ENCODE results near the gene NBDY. TPM values are rescaled to one million over a fixed set of nuclear protein-coding genes. Genes with fewer than 3 reads are reported as not detected.

Gene NBDY
- polyA plus RNA-seq, 1 donor: 37.1 TPM

DNA sequence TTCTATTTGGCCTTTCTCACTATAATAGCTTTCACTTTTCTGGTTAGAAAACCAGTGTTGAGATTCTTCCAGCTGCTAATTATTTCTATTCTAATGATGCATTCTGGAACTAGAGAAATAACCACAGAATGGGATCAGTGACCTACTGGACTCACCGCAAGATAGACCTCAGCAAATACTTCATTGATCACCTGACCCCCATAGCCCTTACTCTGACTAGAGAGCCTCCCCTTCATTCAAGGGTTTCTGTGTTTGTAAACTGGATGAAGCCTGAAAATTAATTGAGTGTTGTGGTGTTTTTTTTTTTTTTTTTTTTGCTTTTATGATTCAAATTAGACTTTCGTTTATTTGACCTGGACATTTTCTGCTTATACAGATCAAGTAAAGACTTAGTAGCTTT is 97.0 kb downstream of the NBDY start:
- Histone ChIP-seq H3K27ac (ENCODE audit: low read length) (no peak overlapping the region), H3K27me3 (ENCODE audit: control insufficient read depth, insufficient read depth, low read length) (no peaks in the 10 kb centered on the region), H3K4me1 (ENCODE audit: control insufficient read depth, insufficient read depth, low read length) (no peaks in the 10 kb centered on the region), H3K4me3 (ENCODE audit: low read length) (no peak overlapping the region), H3K9me3 (ENCODE audit: control insufficient read depth, low read depth, low read length) (no peaks in the 10 kb centered on the region), H3K36me3 (ENCODE audit: control insufficient read depth, insufficient read depth, low read length) (no peaks in the 10 kb centered on the region)
- no CpG with 5 or more reads among the region's 2 CpGs for WGBS (ENCODE audit: insufficient coverage, low lambda C conversion rate)
- no peak for DNase-seq

GRCh38 chrX:56833626-56834025 is 104.6 kb downstream of the NBDY start:
- no peak overlapping the region for H3K4me3 ChIP-seq (ENCODE audit: low read length)
- no peak overlapping the region for H3K27ac ChIP-seq (ENCODE audit: low read length)
- no peak for DNase-seq
- H3K4me1 ChIP-seq (ENCODE audit: control insufficient read depth, insufficient read depth, low read length): no peaks in the 10 kb centered on the region
- H3K27me3 ChIP-seq (ENCODE audit: control insufficient read depth, insufficient read depth, low read length): no peaks in the 10 kb centered on the region
- 60% methylated on average over 1 of the region's 2 CpGs for WGBS (ENCODE audit: insufficient coverage, low lambda C conversion rate)
- H3K9me3 ChIP-seq (ENCODE audit: control insufficient read depth, low read depth, low read length): no peaks in the 10 kb centered on the region
- no peaks in the 10 kb centered on the region for H3K36me3 ChIP-seq (ENCODE audit: control insufficient read depth, insufficient read depth, low read length)

DNA sequence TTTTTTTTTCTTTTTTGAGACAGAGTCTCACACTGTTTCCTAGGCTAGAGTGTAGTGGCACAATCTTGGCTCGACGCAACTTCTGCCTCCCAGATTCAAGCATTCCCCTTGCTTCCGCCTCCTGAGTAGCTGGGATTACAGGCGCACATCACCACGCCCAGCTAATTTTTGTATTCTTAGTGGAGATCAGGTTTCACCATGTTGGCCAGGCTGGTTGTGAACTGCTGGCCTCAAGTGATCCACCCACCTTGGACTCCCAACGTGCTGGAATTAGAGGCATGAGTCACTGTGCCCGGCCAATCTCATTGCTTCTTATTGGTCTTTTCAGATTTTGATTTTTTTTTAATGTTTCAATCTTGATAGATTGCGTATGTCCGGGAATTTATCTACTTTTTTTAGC is 124.4 kb downstream of the NBDY start:
- Histone ChIP-seq H3K4me3 (ENCODE audit: low read length) (no peak overlapping the region), H3K36me3 (ENCODE audit: control insufficient read depth, insufficient read depth, low read length) (no peaks in the 10 kb centered on the region), H3K27ac (ENCODE audit: low read length) (no peak overlapping the region), H3K27me3 (ENCODE audit: control insufficient read depth, insufficient read depth, low read length) (no peaks in the 10 kb centered on the region), H3K9me3 (ENCODE audit: control insufficient read depth, low read depth, low read length) (no peaks in the 10 kb centered on the region), H3K4me1 (ENCODE audit: control insufficient read depth, insufficient read depth, low read length) (no peaks in the 10 kb centered on the region)
- no peak for DNase-seq
- WGBS (ENCODE audit: insufficient coverage, low lambda C conversion rate): 100% methylated on average over 1 of the region's 9 CpGs

DNA sequence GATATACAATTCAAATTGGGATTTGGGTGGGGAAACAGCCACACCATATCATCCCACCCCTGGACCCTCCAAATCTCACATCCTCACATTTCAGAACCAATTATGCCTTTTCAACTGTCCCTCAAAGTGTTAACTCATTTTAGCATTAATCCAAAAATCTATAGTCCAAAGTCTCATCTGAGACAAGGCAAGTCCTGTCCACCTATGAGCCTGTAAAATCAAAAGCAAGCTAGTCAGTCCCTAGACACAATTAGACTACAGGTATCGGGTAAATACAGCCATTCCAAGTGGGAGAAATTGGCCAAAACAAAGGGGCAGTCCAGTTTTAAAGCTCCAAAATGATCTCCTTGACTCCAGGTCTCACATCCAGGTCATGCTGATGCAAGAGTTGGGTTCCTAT is 128.0 kb downstream of the NBDY start:
- WGBS (ENCODE audit: insufficient coverage, low lambda C conversion rate): no CpG with 5 or more reads among the region's 1 CpG
- Histone ChIP-seq H3K27ac (ENCODE audit: low read length) (no peak overlapping the region), H3K36me3 (ENCODE audit: control insufficient read depth, insufficient read depth, low read length) (no peaks in the 10 kb centered on the region), H3K4me3 (ENCODE audit: low read length) (no peak overlapping the region), H3K27me3 (ENCODE audit: control insufficient read depth, insufficient read depth, low read length) (no peaks in the 10 kb centered on the region), H3K4me1 (ENCODE audit: control insufficient read depth, insufficient read depth, low read length) (no peaks in the 10 kb centered on the region), H3K9me3 (ENCODE audit: control insufficient read depth, low read depth, low read length) (no peaks in the 10 kb centered on the region)
- DNase-seq: no peak

- no CpG with 5 or more reads among the region's 2 CpGs for WGBS (ENCODE audit: insufficient coverage, low lambda C conversion rate)
Measured at GRCh38 chrX:56860888-56861287, 131.8 kb downstream of the NBDY start.

More at GRCh38 chrX:56860888-56861287, 131.8 kb downstream of the NBDY start:
- no peak for DNase-seq
- Histone ChIP-seq H3K36me3 (ENCODE audit: control insufficient read depth, insufficient read depth, low read length) (no peaks in the 10 kb centered on the region), H3K27me3 (ENCODE audit: control insufficient read depth, insufficient read depth, low read length) (no peaks in the 10 kb centered on the region), H3K9me3 (ENCODE audit: control insufficient read depth, low read depth, low read length) (no peaks in the 10 kb centered on the region), H3K27ac (ENCODE audit: low read length) (no peak overlapping the region), H3K4me1 (ENCODE audit: control insufficient read depth, insufficient read depth, low read length) (no peaks in the 10 kb centered on the region), H3K4me3 (ENCODE audit: low read length) (no peak overlapping the region)

Other genes with a start within 250 kb of the NBDY start
- gene UBQLN2, start 165.6 kb upstream of the NBDY start, polyA plus RNA-seq: 31.1 TPM